GM12892 (cell line): ENCODE measurements around the gene RASGEF1C.

Experiments
- POLR2A ChIP-seq: IDR thresholded peaks from 2 replicates; pipeline ENCODE4 v1.6.1; 2011; ENCODE audit warnings: low read depth, low read length, control low read depth
- POLR2AphosphoS5 ChIP-seq: IDR thresholded peaks from 2 replicates; pipeline ENCODE4 v1.6.1; 2011; ENCODE audit warnings: low read depth, low read length, control low read depth

- TF ChIP-seq POLR2A (no peak), POLR2AphosphoS5 (no peak)
Measured at GRCh38 chr5:180214870-180215770, 6.1 kb upstream of the RASGEF1C start.
